Hypothalamus (tissue), 51 donors: ENCODE measurements around the gene RAC3.

Source experiments
- DNase-seq, 51 donors: peaks; one replicate each; lab custom pipeline; 2025; lab: John Stamatoyannopoulos, UW

The RAC3 gene

GRCh38 chr17:81998691-81999438 is 32.6 kb upstream of the RAC3 start:
- no peak for DNase-seq

DNA sequence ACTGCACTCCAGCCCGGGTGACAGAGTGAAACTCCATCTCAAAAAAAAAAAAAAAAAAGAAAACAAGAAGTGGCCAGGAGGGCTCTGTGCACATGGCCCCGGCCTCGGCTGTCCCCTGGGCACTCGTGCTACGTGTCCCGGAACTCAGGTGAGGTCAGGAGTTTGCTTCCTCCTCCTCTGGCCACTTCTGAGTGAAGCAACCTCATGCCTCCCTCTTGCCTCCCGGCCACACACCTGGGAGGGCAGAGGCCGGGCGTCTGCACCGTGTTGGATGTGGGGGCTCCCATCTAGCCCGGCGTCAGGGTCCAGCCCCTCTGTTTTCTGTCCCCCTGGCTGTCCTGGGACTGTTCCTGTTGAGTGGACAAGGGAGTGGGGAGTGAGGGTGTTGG is 31.9 kb upstream of the RAC3 start:
- DNase-seq: no peak

DNA sequence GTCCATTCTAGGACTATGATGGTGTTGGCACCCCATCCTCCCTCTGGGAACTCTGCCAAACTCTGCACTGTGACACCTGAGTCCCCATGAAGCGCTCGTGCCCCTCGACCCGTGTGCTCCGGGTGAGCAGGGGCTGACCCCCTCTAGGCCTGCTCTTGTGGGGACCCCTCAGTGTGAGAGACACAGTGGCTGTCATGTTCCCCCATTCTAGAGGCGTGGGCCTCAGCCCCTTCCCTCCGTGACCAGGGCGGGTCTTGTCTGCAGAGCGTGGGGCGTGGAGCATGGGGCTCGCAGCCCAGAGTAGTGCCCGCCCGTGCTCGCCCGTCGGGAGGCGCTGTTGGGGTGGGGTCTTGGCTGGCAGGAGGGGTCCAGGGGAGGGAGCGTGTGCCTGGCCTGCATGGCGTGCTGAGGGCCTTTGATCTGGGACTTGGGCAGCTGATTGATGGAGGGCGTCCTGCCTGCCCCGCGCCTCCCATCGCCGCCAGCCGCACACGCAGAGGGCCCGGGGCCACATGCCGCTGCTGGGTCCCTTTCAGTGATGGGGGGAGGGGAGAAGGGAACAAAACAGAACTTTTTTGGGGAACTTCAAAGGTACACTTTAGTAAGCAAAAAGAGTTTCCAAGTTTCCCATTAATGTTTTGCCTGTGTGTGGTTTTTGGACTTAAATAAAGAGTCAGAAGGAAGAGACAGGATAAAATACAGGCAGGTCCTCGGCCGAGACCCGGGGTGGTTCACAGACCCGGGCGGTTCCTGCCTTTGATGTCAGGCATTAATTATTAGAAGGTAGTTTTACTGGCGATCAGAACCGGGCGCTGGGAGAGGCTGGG is 31.3 kb upstream of the RAC3 start:
- DNase-seq: no peak

- no peak for DNase-seq
Observed at GRCh38 chr17:82000803-82001570, 30.5 kb upstream of the RAC3 start.

DNA sequence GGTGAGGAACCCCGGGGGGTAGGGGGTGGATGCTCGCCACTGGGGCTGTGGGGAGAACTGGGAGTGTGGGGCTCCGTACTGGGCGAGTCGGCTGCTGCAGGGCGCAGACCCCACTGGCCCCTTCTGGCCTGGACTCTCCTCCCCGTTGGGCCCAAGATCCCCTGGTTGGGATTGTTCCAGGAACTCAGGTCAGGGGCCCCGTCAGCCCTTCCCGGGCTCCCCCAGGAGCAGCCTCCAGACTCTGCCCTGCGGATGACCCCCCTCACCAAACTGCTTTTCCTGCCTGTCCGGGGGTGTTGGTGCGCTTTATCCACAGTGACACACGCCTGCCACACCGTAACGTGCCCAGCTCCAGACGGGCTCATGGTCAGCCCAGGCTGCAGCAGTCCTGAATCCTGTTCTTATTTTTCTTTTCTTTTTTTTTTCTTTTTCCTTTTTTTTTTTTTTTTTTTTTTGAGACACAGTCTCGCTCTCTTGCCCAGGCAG is 29.9 kb upstream of the RAC3 start:
- DNase-seq: no peak

GRCh38 chr17:82003411-82004381 is 27.8 kb upstream of the RAC3 start:
- DNase-seq: peak in 4 of 51 donors; percentile 15 to 53 (median 21)

GRCh38 chr17:82004517-82005455 is 26.7 kb upstream of the RAC3 start:
- DNase-seq: no peak

GRCh38 chr17:82005701-82006348 is 25.7 kb upstream of the RAC3 start:
- no peak for DNase-seq

DNA sequence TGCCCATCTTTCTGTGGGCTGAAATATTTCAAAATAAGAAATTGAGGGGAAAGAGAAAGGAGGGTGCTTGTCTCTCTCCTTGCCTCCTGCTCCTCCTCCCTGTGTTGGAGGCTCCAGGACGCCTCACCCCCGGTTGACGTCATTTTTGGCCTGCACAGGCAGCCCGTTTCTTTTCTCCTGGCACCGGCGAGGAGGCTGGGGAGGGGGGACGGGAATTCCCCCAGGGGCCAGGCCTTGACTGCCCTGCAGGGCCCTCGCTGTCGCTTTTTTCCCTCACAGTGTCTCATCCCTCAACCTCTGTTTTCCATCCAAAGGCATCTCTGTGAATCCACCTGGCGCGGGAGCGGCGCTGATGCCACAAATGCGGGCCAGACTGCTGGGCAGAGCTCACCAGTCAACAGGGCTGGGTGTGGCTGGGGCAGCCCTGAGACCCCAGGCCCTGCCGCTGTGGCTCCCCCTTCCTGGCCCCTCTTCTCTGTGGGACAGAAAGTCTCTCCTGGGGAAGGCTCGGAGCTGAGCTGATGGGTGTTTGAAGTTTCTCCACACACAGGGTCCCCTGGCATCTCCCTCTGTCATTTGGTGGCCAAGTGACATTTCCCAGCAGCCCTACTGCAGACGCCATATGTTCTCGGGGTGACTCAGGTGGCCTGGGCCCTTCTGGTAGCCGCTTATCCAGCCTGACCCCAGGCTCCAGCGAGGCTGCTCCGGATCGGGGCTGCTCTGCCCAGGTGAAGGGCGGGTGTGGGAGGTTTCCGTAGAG is 24.8 kb upstream of the RAC3 start:
- peak in 29 of 51 donors; percentile 16 to 69 (median 45) for DNase-seq

- no peak for DNase-seq
Observed at GRCh38 chr17:82007228-82007494, 24.3 kb upstream of the RAC3 start.

DNA sequence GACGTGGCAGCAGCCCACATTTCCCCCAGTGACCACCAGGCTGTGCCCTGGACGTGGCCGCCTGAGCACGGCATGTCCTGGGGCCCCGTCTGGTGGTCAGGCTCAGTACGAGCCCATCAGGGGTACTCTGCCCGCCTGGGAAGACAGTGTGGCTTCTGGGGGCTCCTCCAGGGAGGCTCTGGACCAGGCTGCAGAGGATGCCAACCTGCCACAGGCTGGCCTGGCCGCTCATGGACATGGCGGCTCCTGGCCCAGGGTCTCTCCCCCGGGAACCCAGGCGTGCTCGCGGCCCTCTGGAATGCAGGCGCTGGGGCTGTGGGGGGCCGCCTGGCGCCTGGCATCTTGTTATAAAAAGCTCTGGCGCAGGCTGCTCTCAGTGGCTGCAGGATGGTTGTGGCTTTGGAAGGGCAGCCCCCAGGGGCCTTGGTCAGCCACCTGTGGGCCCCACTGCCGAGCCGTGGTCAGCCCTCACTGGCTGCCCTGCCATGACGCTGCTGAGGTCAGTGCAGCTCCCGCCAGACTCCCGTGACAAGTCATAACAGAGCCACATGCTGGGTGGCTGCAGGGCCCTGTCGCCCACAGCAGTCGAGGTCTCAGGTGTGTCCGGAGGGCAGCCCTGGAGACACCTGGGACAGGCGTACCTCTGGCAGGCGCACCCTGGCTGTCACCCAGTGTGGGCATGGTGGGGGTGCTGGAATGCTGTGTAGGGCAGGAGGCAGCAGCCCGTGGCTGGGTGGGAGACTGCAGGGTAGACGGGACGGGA is 23.8 kb upstream of the RAC3 start:
- DNase-seq: peak in 6 of 51 donors; percentile 15 to 28 (median 24)

DNA sequence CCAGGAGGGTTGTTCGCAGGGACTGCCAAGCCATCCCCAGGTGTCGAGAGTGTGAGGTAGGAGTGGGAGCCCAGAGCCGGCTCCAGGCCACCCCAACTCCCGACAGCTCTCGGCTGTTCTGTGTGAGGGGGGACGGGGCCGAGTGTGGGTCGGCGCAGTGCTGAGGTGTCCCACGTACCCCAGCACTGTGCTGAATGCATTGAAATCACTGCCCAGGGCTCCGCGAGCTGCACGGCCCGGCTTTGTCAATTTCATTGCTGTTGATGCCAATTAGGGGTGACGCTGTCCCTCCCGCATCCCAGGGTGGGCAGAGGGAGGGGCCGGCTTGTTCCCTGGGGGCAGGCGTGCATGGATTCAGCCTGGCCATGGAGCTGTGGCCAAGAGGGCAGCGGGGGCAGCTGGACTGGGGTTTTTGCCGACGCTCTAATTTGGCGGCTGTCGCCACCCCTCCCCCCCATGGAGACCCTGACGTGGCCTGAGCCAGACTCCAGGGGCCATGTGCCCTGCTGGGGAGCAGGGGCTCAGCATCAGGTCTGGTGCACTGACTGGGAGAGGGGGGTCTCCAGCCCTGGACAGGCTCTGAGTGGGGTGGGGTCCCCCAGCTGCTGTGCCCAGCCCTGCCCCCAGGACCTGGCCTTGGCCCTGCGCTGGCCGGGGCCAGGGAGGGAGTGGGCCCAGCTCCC is 23.1 kb upstream of the RAC3 start:
- DNase-seq: no peak

GRCh38 chr17:82008941-82009405 is 22.5 kb upstream of the RAC3 start:
- peak in 3 of 51 donors; percentile 14 to 23 (median 18) for DNase-seq

- DNase-seq: no peak
Observed at GRCh38 chr17:82009413-82009812, 22.1 kb upstream of the RAC3 start.

- no peak for DNase-seq
Observed at GRCh38 chr17:82010575-82011525, 20.6 kb upstream of the RAC3 start.
